ENCODE data around the gene CCT4. TPM values are rescaled to one million over a fixed set of nuclear protein-coding genes. Genes with fewer than 3 reads are reported as not detected.

CCT4 gene
- total RNA-seq, 1 donor from 2014 or later = 78.9 TPM

- ATAC-seq (no peak), DNase-seq (ENCODE audit: low spot score) (no peak)
- intact Hi-C loops (cut with DNase I) = no loop called here
Observed at GRCh38 chr2:61832183-61832841, 56.1 kb downstream of the CCT4 start.

- no peak for ATAC-seq
- intact Hi-C loops (cut with DNase I) = no loop called here
- no peak for DNase-seq (ENCODE audit: low spot score)
Observed at GRCh38 chr2:61822255-61822654, 66.2 kb downstream of the CCT4 start.

Other genes with a start within 250 kb of the CCT4 start
- 5.9 TPM for gene FAM161A, start 34.6 kb downstream of the CCT4 start, total RNA-seq
- 30.1 TPM for gene COMMD1, start 17.0 kb upstream of the CCT4 start, total RNA-seq

All from sciatic nerve (tissue), 2 donors.